ENCODE data around the gene PRDM16.

Gene PRDM16

DNA sequence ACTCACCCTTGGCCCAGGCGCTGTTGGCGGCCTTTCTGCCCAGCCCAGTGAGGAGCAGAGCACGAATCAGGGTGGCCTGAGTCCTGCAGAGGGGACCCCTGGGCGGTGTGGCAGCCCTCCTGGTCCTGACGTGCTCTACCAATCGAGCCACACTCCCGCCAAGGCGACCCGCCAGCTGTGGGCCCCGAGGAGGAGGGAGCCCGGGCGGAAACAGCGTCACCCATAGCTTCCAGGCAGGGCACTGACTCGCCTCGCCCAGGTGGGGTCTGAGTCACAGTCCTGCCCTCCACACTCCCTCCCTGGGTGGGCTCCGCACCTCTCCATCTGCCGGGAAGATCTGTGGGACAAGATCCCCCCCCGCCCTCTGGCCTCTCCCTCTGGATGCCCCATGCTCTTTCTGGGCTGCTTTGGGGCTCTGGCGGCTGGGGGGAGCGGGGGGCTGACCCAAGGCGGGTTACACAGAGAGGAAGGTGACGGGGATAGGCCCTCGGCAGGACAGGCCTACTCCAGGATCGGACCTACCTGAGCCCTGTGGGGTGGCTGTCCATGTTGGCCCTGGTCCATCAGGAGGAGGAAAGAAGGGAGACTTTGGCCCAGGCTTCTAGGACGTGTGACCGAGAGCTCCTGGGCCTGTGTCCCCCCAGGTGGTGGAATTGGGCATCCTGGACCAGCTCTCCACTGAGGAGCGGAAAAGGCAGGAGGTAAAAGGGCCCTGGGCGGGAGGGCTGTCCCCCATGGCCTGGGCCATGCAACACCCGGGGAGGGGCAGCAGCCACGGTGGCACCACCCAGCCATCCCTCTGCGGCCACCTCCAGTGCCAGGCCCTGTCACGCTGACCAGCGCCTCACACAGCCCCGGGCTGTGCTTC, 399.5 kb downstream of the PRDM16 start:
- no peak overlapping the region for H3K4me3 ChIP-seq (ENCODE audit: insufficient read depth in 1 of 2, low read depth in 1 of 2, low read length in 2 of 2)
- H2BK15ac ChIP-seq (ENCODE audit: low read depth, poor library complexity, severe bottlenecking) = no peak overlapping the region
- no peak overlapping the region for H3K18ac ChIP-seq (ENCODE audit: low read depth in 1 of 2, low read length in 2 of 2)
- H3K4me1 ChIP-seq (ENCODE audit: control insufficient read depth, insufficient read depth, low read depth, low read length) = peaks cover 42% of the 10 kb centered on the region
- no peak overlapping the region for H3K4ac ChIP-seq (ENCODE audit: low read depth in 1 of 2, low read length in 2 of 2)
- no peak overlapping the region for H3K4me2 ChIP-seq (ENCODE audit: low read length, poor library complexity, severe bottlenecking)
- DNase-seq = no peak
- H3K23ac ChIP-seq (ENCODE audit: low read length in 2 of 2) = no peak overlapping the region
- H4K8ac ChIP-seq (ENCODE audit: low read length) = no peak overlapping the region
- H2AK5ac ChIP-seq (ENCODE audit: low read length, severe bottlenecking) = no peak overlapping the region
- no peak overlapping the region for H3K14ac ChIP-seq (ENCODE audit: low read length in 2 of 2)
- no peaks in the 10 kb centered on the region for H3K36me3 ChIP-seq (ENCODE audit: control insufficient read depth in 1 of 2, insufficient read depth in 2 of 2, low read depth in 1 of 2, low read length in 2 of 2)
- no peak overlapping the region for H2AFZ ChIP-seq (ENCODE audit: low read depth, low read length)
- H3K27me3 ChIP-seq (ENCODE audit: control insufficient read depth in 1 of 2, insufficient read depth in 1 of 2, low read length in 2 of 2) = peaks cover 0 to 61% of the 10 kb centered on the region in 2 experiments
- H3K9me3 ChIP-seq (ENCODE audit: control insufficient read depth, low read length) = no peaks in the 10 kb centered on the region
- no peak overlapping the region for H2BK120ac ChIP-seq (ENCODE audit: low read depth, low read length)
- H4K91ac ChIP-seq (ENCODE audit: low read length) = peak overlapping the region; percentile 14
- H2BK12ac ChIP-seq (ENCODE audit: low read length in 2 of 2) = peak overlapping the region in 1 of 2 experiments; percentile 18
- H2BK5ac ChIP-seq (ENCODE audit: low read depth, low read length, poor library complexity, severe bottlenecking) = no peak overlapping the region
- WGBS = 91% methylated on average over 33 of the region's 34 CpGs
- no peak overlapping the region for H3K9ac ChIP-seq (ENCODE audit: low read length)
- H3K79me1 ChIP-seq (replicated peaks; ENCODE audit: low read length, poor library complexity, severe bottlenecking) = no peaks in the 10 kb centered on the region
- H3K27ac ChIP-seq (ENCODE audit: low read length, poor library complexity, severe bottlenecking) = no peak overlapping the region

DNA sequence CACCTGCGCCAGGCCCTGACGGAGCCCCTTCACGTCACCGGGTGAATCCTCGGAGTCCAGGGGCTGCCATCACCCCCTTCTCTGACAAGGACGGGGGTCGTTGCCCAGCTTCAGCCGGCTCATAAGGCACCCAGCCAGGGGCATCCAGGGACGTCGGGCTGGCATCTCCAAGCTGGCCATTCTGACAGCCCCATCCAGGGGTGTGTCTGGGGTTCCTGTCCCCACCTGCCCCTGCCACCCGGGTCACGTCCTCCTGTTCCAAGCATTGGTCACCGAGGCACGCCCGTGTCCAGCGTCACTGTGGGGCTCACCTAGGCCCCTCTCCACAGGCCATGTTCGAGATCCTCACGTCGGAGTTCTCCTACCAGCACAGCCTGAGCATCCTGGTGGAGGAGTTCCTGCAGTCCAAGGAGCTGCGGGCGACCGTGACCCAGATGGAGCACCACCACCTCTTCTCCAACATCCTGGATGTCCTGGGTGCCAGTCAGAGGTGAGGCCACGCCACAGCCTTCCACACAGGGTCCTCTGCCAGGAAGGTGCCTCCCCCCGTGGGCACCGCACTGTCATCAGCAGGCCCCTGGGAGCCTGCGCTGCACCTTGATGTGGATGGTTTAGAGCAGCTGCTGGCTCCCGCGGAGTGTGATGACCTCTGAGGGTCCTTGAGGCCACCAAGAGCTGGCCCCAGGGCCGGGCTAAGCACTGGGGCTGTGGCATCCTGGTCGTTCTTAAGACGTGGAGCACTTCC, 400.3 kb downstream of the PRDM16 start:
- no peak overlapping the region for H3K4me3 ChIP-seq (ENCODE audit: insufficient read depth in 1 of 2, low read depth in 1 of 2, low read length in 2 of 2)
- no peak overlapping the region for H2BK120ac ChIP-seq (ENCODE audit: low read depth, low read length)

DNA sequence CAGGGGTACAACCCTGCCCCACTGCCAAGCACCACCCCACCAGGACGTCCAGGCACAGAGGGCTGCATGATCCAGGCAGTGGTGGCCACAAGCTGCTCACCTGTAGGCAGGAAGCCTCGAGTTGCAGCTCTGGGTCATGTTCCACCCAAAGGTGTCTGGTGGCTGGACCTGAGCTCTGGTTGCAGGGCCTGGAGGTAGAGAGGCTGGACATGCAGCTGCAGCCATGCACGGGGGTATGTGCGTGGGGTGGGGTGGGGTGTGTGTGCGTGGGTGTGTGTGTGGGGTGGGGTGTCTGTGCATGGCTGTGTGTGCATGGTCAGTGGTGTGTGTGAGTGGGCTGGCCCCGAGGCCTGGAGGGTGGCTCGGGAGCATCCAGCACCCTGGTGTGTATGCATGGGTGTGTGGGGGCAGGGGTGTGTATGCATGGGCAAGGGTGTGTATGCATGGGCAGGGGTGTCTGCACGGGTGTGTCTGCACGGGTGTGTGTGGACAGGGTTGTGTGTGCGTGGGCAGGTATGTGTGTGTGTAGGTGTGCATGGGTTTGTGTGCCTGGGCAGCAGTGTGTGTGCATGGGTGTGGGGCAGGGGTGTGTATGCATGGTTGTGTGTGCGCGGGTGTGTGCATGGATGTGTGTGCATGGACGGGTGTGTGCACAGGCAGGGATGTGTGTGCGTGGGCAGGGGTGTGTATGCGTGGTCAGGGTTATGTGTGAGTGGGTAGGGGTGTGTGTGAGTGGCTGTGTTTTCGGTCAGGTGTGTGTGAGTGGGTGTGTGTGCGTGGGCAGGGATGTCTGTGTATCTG, 401.0 kb downstream of the PRDM16 start:
- Histone ChIP-seq H3K4me2 (ENCODE audit: low read length, poor library complexity, severe bottlenecking) (no peak overlapping the region), H3K9ac (ENCODE audit: low read length) (no peak overlapping the region), H2BK120ac (ENCODE audit: low read depth, low read length) (no peak overlapping the region), H3K79me1 (replicated peaks; ENCODE audit: low read length, poor library complexity, severe bottlenecking) (no peaks in the 10 kb centered on the region), H4K91ac (ENCODE audit: low read length) (peak overlapping the region; percentile 0), H3K4me1 (ENCODE audit: control insufficient read depth, insufficient read depth, low read depth, low read length) (peaks cover 54% of the 10 kb centered on the region), H2BK5ac (ENCODE audit: low read depth, low read length, poor library complexity, severe bottlenecking) (no peak overlapping the region), H2BK15ac (ENCODE audit: low read depth, poor library complexity, severe bottlenecking) (no peak overlapping the region), H2AFZ (ENCODE audit: low read depth, low read length) (no peak overlapping the region), H3K23ac (ENCODE audit: low read length in 2 of 2) (no peak overlapping the region), H3K18ac (ENCODE audit: low read depth in 1 of 2, low read length in 2 of 2) (peak overlapping the region in 1 of 2 experiments; percentile 50), H2AK5ac (ENCODE audit: low read length, severe bottlenecking) (no peak overlapping the region), H4K8ac (ENCODE audit: low read length) (no peak overlapping the region), H3K4me3 (ENCODE audit: insufficient read depth in 1 of 2, low read depth in 1 of 2, low read length in 2 of 2) (no peak overlapping the region), H2BK12ac (ENCODE audit: low read length in 2 of 2) (peak overlapping the region in 1 of 2 experiments; percentile 40), H3K27me3 (ENCODE audit: control insufficient read depth in 1 of 2, insufficient read depth in 1 of 2, low read length in 2 of 2) (peaks cover 0 to 55% of the 10 kb centered on the region in 2 experiments), H3K9me3 (ENCODE audit: control insufficient read depth, low read length) (no peaks in the 10 kb centered on the region), H3K4ac (ENCODE audit: low read depth in 1 of 2, low read length in 2 of 2) (no peak overlapping the region), H3K36me3 (ENCODE audit: control insufficient read depth in 1 of 2, insufficient read depth in 2 of 2, low read depth in 1 of 2, low read length in 2 of 2) (no peaks in the 10 kb centered on the region), H3K14ac (ENCODE audit: low read length in 2 of 2) (peak overlapping the region in 1 of 2 experiments; percentile 75), H3K27ac (ENCODE audit: low read length, poor library complexity, severe bottlenecking) (no peak overlapping the region)
- no peak for DNase-seq
- 95% methylated on average over 17 of the region's 17 CpGs for WGBS

More for the DNA sequence above, 400.3 kb downstream of the PRDM16 start:
- no peak overlapping the region for H3K23ac ChIP-seq (ENCODE audit: low read length in 2 of 2)
- peak overlapping the region; percentile 19 for H2BK15ac ChIP-seq (ENCODE audit: low read depth, poor library complexity, severe bottlenecking)
- no peaks in the 10 kb centered on the region for H3K9me3 ChIP-seq (ENCODE audit: control insufficient read depth, low read length)
- H3K4ac ChIP-seq (ENCODE audit: low read depth in 1 of 2, low read length in 2 of 2) = no peak overlapping the region
- H3K36me3 ChIP-seq (ENCODE audit: control insufficient read depth in 1 of 2, insufficient read depth in 2 of 2, low read depth in 1 of 2, low read length in 2 of 2) = no peaks in the 10 kb centered on the region
- peaks cover 50% of the 10 kb centered on the region for H3K4me1 ChIP-seq (ENCODE audit: control insufficient read depth, insufficient read depth, low read depth, low read length)
- no peak overlapping the region for H3K9ac ChIP-seq (ENCODE audit: low read length)
- H3K27ac ChIP-seq (ENCODE audit: low read length, poor library complexity, severe bottlenecking) = no peak overlapping the region
- peak overlapping the region; percentile 14 for H4K91ac ChIP-seq (ENCODE audit: low read length)
- H3K4me2 ChIP-seq (ENCODE audit: low read length, poor library complexity, severe bottlenecking) = no peak overlapping the region
- H2BK5ac ChIP-seq (ENCODE audit: low read depth, low read length, poor library complexity, severe bottlenecking) = no peak overlapping the region
- no peak overlapping the region for H4K8ac ChIP-seq (ENCODE audit: low read length)
- H2AFZ ChIP-seq (ENCODE audit: low read depth, low read length) = no peak overlapping the region
- H3K27me3 ChIP-seq (ENCODE audit: control insufficient read depth in 1 of 2, insufficient read depth in 1 of 2, low read length in 2 of 2) = peaks cover 0 to 59% of the 10 kb centered on the region in 2 experiments
- DNase-seq = no peak
- H2BK12ac ChIP-seq (ENCODE audit: low read length in 2 of 2) = peak overlapping the region in 1 of 2 experiments; percentile 18
- H3K79me1 ChIP-seq (replicated peaks; ENCODE audit: low read length, poor library complexity, severe bottlenecking) = no peaks in the 10 kb centered on the region
- H3K18ac ChIP-seq (ENCODE audit: low read depth in 1 of 2, low read length in 2 of 2) = no peak overlapping the region
- WGBS = 93% methylated on average over 31 of the region's 31 CpGs
- no peak overlapping the region for H2AK5ac ChIP-seq (ENCODE audit: low read length, severe bottlenecking)
- H3K14ac ChIP-seq (ENCODE audit: low read length in 2 of 2) = no peak overlapping the region
